HG03025 (cell line): ENCODE results near the gene SBNO1.

ENCODE experiments used
- ATAC-seq: cut with Tn5 transposase; IDR thresholded peaks from one replicate; pipeline ENCODE4 v1.9.1; 2021; ENCODE audit warnings: mild to moderate bottlenecking, moderate library complexity; ENCODE audit not compliant: unreplicated experiment, low FRiP score

Gene SBNO1

DNA sequence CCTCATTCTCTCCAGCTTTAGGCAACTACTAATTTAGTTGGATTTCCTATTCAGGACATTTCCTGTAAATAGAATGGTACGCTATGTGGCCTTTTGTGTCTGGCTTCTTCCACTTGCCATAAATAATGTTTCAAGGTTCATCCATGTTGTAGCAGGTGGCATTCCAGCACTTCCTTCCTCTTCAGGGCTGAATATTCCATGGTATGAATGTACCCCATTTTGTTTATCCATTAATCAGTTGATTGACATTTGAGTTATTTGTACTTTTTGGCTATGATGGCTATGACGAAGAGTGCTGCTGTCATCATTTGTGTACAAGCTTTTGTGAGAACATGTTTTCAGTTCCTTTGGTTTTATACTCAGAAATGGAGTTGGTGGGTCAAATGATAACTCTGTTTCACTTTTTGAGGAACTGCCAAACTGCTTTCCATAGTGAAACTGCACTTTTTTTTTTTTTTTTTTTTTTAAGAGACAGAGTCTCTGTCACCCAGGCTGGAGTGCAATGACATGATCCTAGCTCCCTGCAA lies 86.5 kb downstream of the SBNO1 start:
- ATAC-seq: no peak

DNA sequence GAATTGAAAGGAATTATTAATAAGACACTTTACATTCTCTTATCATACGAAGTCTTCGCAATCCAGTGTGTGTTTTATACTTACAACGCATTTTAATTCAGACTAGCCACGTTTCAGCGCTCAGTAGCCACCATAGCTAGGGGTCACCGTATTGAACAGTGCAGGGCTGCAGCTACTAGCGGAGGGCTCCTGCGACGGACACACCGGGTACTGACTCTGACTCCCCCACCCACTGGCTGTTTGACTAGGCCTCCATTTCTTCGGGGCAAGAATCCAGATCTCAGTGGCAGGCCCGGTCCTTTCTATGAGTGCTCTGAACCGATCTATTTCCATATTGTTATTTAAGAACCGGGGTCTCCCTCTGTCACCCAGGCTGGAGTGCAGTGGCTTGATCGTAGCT lies 91.5 kb downstream of the SBNO1 start:
- ATAC-seq: no peak

DNA sequence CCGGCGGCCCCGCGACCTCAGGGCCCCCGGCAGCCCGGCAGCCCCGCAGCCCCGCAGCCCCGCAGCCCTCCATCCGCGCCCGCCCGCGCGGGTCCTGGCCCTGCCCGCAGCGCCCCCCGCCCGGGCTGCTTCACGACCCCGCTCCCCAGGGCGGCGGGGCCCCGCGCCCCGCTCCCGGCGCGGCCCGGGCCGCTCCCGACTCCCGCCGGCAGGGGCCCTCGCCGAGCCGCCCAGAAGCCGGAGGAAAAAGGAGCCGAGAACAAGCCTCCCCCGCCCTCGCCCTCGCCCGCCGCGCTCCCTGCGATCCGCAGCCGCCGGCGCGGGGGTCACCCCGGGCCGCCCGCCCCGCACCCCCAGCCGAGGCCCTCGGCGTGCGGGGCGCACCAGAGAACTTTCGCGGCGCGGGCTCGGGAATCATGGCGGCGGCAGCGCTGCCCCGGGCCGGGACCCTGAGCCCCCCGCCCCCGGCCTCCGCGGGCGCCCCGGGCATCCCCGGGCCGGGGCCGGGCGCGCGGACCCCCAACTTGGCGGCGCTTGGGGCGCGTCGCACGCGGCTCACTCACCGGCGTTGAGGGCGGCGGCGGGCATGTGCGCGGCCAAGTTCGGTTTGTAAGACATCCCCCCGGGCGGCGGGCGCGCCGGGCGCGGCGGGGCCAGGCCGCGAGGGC lies 93.5 kb downstream of the SBNO1 start:
- ATAC-seq: peak; percentile 55

DNA sequence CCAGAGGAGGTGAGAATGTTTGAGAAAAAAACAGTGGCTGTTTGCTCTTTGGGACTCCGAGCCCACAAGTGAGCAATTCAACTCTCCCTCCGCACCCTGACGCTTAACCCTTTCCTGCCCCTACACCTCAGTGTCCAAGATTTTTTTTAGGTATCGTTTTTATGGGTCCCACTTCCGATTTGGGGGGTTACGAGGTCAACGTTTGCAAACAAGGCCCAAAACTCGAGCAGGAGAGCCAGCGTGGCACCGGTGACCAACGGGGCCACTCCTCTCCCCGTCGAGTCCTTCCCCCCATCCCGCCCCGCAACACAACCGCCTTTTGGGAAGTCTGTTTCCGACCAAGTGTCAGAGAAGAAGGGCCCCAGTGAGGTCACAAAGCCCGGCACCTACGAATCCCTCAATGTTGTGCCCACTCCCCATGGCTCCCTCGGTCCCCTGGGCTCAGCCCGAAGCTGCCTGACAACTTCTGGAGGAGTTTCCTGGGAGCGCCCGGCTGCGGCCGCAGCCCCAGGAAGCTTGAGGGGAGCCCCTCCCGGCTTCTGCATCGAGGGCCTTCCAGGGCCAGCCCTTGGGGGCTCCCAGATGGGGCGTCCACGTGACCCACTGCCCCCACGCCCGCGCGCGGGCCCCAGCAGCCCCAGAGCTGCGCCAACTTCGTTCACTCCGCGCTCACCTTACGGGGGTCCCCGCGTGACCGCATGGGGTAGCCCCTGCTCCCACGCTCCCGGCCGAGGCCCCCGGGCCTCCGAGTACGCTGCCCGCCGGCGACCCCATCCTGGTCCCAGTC lies 94.2 kb downstream of the SBNO1 start:
- peak; percentile 19 for ATAC-seq

DNA sequence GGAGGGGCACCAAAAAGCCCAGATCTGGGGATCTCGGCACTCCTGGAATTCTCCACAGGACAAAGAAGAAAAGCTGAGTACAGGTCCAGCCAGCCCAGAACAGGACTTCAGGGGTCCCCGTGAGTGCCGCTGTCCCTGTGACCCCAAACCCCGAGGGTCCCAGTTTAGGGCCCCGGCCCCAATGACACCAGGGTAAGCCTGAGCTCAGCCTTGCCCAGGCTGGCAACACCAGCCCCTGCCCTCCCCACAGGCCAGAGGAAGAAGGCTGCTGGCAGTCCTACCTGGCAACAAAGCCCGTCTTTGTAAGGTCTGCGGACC lies 94.8 kb downstream of the SBNO1 start:
- no peak for ATAC-seq

DNA sequence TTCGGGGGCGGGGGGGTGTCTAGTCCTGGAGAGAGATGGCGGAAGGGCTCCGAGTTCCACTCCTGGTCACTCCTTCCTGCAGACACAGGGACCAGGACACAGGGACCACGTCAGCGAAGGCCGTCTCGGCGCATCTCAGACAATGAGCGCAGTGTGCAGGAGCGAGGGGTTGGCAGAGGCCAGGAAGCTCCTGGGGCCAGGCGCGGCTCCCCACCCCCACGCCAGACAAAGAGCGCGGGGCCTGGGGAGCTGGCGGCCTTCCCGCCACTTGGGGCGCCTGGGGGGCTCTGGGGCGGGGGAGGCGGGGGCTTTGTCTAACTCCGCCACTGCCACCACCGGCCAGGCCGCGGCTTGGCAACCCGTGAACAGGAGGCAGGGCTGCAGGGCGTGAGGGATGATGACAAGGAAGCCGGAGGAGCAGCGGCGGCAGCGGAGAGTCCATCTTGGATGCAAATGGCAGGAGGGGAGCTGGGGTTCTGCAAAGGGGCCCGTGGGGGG lies 95.2 kb downstream of the SBNO1 start:
- ATAC-seq: no peak

DNA sequence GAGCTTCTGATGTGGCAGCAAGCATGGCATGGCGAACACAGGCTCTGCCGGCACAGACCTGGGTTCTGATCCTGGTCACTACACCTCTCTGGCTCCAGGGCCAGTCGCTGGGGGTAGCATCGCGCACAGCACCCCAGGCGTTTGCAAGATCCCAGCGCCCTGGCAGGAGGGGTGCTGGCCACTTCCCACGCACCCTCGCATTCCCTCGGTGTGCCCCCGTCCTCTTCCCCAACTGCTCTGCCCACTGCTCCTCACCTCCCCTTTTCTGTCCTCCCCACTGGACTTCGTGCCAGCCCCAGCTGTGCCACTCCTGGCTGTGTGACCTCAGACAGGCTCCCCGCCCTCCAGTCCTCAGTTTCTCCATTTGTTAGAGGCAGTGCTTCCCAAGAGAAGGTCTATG lies 95.8 kb downstream of the SBNO1 start:
- no peak for ATAC-seq

DNA sequence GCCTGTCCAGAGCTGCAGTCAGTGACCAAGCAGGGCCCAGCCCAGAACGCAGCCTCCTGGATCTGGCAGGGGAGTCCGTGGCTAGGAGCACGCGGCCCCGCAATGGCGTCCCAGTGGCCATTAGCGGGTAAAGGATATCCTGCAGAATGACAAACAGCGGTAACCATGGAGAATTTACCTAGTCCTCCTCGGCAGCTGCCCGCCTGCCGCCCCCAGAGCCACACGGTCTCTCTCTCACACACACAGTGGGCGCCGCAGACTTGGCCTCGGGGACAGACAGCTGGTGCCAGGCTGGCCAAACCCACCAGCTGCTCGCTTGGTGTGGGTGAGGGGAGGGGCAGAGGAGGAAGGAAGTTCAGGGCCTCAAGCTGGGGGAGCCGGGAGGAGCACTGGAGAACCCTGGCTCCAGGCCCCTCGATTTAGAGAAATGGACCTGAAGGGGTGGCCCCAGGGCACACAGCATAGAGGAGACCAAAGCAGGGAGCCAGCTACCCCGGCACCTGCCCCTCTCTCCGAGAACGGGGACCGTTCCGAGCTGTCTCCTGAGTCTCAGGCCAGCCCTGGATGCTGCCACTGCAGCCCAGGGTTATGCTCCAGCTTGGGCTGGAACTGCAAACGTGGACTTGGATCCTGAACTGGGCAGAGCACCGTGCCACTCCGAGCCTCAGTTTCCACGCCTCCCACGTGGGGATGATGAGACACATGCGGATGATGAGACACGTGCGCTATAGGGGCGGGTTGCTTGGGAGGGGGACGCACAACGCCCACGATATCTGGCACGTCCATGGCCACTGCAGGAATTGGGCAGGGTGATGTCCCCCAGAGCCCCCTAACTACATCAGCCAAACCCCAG lies 96.4 kb downstream of the SBNO1 start:
- no peak for ATAC-seq

DNA sequence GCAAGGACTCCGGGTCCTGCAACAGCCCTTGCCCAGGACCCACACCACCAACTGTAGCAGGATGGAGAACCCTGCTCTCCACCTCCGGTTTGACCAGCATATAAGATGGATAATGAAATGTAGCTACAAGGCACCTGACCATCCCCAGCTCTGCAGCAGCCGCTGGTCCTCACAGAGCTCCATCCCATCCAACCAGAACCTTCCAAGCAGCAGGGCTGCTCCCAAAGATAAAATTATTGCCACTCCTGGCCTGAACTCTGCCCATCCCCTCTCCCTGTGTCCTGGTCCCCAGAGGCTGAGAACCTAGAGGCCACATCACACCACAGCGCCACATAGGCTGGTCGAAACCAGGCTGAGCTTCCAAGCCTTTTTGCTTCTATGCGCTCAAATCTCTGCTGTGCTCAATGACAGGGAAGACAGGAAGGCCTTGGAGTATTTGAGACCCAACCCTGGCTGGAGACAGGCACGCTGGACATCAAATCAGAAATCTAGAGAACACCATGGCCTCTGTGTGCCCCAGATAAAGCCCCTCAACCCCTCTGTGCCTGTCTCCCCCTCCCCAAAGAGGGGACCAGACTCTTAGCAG lies 97.2 kb downstream of the SBNO1 start:
- no peak for ATAC-seq

DNA sequence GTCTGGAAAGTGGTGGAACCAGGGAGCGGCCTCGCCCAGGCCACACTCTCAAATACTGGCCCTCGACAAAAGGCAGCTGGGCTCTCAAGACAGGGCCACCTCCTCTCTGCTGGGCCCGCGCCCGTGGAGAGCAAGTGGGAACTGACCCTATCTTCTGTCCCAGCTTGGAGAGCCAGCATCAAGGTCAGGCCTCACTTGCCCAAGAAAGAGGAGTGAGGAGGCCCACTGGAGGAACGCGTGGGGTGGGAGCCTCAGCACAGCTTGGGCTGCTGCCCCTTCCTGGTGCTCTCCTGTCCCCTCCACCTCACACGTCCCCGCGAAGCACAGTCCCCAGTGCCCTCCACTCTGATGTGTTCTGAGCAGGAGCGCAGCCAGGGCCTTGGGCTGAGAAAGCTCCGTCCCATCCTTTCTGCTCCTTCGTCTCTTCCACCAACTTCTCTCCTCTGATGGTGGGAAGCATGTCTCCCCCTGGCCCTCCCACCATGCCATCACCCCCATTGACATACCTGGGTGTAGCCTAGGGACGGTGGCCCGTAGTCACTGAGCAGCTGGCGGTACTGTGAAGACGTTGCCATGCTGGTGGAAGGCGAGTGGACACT lies 97.9 kb downstream of the SBNO1 start:
- no peak for ATAC-seq

DNA sequence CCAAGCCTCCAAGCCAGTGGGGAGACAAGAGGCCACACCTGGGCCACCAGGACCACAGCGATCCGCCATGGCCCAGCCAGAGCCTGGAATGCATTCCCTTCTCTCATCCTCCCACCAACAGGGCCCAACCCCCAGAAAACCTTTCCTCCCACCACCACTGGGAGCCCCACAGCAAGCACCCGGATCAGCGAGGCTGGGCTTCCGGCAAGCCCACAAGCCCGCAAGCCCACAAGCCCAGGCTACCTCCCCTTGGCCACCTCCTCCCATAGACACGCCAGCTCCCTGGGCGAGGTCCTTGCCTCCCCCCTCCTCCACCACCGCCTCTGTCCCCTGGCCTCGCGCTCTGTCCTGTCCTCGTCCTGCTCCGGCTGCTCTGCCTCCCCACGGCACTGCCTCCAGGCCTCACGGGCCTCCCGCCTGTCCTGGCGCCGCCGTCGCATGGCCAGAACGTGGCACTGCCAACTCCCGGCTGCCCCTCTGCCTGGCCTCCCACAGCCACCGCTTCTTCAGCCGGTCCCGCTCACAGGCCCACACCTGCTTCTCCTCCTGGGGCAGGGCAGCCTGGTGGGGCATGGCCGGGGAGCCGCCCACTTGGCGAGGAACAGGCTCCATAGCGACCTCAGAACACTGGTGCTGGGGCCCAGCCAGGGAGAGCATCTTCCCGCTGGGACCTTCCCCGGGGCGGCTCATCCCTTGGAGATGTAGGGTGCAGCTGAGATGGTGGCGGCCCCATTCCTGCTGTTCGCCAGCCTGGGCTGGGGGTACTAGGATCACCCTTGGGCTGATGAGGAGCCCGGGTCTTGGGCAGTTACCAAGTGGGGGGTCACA lies 98.6 kb downstream of the SBNO1 start:
- no peak for ATAC-seq

DNA sequence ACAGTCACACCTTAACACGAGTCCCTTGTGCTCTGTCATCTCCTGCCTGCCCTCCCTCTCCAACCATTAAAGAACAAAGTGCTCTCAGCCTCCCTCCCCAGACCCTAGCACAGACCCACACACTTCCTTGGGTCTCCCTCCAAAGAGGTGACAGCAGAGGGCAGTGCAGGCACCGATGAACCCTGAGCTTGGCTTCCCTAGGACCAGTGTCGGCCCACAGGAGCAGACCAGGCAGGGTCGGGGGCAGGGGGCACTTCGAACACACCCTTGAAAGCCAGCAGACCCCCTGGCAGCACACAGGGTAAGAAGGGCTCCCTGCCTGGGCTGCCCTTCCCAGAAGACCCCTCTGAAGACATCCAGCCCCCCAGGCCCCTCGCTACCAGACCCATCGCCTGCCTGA lies 100.0 kb downstream of the SBNO1 start:
- no peak for ATAC-seq

DNA sequence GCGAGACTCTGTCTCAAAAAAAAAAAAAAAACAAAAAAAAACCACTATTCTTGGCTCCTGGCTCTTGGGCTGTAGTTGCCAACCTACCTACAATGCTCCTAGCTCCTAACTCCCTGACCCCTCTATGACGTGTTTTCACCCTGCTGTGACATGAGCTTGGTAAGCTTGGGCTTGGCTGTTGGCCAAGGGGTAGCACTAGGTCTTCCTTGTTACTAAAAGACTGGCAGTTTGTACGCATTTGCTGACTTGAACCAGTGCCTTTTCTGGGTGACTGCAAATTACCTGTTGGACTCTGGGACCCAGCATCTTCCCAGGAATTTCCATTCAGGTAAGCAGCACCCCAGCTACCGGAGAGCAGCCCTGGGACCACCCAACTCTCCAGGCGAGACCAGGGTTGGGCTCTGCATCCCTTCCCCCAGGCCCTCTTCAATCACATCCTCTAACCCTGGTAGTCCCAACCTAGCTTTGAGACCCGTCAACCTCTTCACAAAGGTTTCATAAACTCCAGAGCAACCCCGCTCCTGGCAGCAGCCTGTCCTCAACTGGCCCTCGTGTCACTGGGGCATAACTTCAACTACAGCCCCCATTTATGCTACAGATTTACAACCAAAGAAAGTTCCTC lies 101.3 kb downstream of the SBNO1 start:
- ATAC-seq: no peak

DNA sequence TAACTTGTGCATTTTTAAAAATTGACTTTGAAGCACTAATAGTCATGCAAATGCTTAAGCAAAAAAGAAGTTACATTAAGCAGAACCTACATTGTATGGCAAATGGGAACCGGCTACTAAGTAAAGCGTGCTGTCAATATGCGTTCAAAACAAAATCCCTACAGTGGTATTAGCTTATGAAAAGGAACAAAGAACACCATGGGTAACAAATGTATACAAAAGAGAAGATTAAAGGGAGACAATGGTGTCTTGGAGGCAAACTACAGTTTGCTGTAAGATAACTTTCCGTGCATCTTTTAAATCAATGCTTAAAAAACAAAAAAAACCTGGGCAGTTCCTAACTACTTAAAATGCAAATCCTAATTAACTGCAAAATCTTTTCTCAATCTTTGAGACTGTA lies 103.5 kb downstream of the SBNO1 start:
- ATAC-seq: no peak

DNA sequence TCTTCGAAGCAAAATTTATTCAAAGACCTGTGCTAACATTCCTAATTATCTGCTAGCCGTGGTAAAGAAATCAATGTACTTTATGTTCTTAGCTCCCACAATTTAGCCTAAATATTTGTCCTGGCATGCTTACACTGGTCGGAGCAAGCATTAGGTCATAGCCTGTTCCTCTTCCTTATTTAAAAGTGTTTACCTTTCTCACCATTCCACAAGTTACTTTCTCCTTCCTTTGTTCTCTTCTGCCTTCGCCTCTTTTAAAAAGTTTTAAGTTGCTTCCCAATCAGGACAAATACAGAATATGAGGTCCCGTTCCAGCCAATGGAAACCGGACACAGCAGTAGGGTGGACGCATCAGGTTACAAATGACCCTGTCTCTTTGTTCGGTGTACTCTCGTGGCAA lies 104.6 kb downstream of the SBNO1 start:
- ATAC-seq: no peak

DNA sequence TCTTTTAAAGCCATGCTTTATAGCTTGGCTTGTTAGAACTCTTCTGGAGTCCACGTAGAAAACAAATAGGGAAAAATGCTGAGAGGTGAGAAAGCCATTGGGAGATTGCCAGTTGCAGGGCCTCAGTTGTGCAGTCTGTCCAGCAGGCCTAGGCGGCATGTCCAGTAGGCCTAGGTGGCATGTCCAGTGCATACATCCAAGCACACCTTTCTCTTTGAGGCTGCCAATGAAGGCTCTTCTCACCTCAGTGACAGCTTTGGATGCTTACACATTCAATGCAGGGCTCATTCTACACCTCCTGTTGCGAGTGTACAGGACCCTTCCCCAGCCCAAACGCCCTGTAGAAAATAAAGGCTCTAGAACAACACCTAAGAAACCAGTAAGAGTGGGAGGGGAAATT lies 106.1 kb downstream of the SBNO1 start:
- no peak for ATAC-seq

DNA sequence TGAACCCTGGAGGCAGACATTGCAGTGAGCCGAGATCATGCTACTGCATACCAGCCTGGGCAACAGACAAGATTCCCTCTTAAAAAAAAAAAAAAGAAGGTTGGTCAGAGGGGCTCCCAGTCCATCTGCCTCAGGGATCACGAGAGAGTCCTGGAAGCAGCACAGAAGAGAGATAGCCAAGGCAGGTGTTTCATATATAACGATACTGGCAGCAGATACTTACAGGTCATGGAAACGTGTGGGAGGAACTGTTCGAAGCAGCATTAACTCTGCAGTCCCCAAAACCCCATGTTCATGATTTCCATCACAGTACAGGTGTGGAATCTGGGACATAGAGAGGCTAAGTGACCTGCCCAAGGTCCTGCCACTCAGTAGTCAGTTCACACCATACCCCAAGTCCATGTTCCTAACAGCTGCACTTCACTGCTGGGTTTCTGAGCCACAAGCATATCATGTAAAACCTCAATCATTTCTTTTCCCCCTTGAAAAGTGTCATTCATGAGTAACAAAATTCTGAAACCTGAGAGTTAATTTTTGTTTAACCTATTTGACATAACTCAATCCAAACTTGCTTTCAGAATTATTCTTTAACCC lies 109.7 kb downstream of the SBNO1 start:
- ATAC-seq: no peak

DNA sequence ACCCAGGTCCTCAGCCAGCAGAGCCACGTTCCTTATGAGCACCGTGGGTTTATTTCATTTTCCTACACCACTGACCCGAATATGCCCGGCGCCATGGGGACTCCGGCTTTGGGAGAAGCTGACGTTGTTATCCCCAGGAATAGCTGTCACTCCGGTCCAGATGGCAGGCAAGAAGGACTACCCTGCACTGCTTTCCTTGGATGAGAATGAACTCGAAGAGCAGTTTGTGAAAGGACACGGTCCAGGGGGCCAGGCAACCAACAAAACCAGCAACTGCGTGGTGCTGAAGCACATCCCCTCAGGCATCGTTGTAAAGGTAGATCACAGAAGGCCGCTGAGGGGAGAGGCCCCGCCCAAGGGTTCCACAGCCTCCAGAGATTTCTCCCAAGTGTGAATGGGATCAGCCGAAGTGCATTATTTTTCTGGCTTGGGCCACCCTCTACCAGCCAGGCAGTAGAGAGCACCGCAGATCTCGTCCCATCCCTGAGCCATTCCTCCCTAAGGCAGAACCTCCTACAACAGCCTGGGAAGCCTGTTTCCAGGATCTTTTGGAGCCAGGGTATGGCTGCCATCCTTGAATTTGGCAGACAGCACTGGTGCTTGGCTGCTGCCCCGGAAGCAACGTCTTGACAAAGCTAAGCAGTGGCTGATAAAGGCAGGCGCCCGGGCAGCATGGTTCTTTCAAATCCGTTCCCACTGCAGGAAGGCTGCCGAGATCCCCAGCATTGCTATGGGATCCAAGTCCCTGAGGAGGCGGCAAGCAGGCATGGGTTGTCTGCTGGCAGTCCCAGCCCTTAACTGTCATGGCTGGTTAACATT lies 110.8 kb downstream of the SBNO1 start:
- ATAC-seq: no peak
